Fibroblast of lung (primary cell): Measurements from ENCODE around the gene ADRA2C.

Experiments
- EZH2 ChIP-seq: IDR thresholded peaks from 2 replicates; pipeline ENCODE4 v1.5.1; 2012; ENCODE audit warnings: low read length, control low read depth, mild to moderate bottlenecking; ENCODE audit errors: missing control alignments
- TF ChIP-seq, protein P1 (sequence below), 2 donors: IDR thresholded peaks in 1 of 2; conservative IDR thresholded peaks in 1 of 2; 1 replicate in 1 of 2; 2 replicates in 1 of 2; pipeline ENCODE4 v1.5.1; 2011 to 2012; ENCODE audit warnings: low read length in 2 of 2, control low read depth in 1 of 2, inconsistent platforms in 1 of 2, low read depth in 1 of 2, mild to moderate bottlenecking in 1 of 2

DNA sequence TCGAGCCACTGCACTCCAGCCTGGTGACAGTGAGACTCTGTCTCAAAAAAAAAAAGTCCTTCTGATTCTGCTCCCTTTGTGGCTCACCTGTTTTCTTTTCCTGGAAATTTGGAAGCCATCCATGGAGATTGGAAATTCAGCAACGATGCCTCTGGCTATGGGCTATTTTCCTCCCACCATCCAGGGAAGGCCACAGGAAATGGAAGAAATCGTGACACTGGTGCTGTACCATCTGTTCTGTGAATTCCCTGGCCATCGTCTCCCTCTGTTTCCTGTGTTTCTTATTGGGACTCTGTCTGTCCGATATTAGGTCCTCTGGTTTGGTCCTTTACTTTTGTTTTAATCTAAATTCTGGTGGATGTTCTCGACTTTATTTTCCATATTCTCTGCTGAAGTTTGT, 29.4 kb upstream of the ADRA2C start:
- TF ChIP-seq EZH2, result no peak
- TF ChIP-seq, protein P1, sequence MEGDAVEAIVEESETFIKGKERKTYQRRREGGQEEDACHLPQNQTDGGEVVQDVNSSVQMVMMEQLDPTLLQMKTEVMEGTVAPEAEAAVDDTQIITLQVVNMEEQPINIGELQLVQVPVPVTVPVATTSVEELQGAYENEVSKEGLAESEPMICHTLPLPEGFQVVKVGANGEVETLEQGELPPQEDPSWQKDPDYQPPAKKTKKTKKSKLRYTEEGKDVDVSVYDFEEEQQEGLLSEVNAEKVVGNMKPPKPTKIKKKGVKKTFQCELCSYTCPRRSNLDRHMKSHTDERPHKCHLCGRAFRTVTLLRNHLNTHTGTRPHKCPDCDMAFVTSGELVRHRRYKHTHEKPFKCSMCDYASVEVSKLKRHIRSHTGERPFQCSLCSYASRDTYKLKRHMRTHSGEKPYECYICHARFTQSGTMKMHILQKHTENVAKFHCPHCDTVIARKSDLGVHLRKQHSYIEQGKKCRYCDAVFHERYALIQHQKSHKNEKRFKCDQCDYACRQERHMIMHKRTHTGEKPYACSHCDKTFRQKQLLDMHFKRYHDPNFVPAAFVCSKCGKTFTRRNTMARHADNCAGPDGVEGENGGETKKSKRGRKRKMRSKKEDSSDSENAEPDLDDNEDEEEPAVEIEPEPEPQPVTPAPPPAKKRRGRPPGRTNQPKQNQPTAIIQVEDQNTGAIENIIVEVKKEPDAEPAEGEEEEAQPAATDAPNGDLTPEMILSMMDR (conservative IDR thresholded peaks at IDR 0.05 in 1 of 2, IDR thresholded peaks at IDR 0.05 in 1 of 2; ENCODE audit: low read depth in 1 of 2, low read length in 2 of 2), result no peak
